Tibial nerve (tissue), 3 donors: Measurements from ENCODE around the gene DAPK2.

ENCODE experiments used
- POLR2A ChIP-seq, 2 donors: fragments of 450-650 bp; IDR thresholded peaks; one replicate each; pipeline ENCODE4 v1.6.1; 2017; ENCODE audit warnings: antibody characterized with exemption in 2 of 2, mild to moderate bottlenecking in 2 of 2, moderate library complexity in 2 of 2
- TF ChIP-seq, protein P1 (sequence below), 5 experiments: fragments of 200-600 bp in 3 of 5; fragments of 450-650 bp in 2 of 5; sonication (generic) in 3 of 5; IDR thresholded peaks; one replicate each; pipeline ENCODE4 v1.5.1; 2016 to 2019; ENCODE audit warnings: antibody characterized with exemption in 5 of 5, mild to moderate bottlenecking in 3 of 5, moderate library complexity in 2 of 5

- no peak for TF ChIP-seq POLR2A (IDR thresholded peaks at IDR 0.05)
- TF ChIP-seq, protein P1, sequence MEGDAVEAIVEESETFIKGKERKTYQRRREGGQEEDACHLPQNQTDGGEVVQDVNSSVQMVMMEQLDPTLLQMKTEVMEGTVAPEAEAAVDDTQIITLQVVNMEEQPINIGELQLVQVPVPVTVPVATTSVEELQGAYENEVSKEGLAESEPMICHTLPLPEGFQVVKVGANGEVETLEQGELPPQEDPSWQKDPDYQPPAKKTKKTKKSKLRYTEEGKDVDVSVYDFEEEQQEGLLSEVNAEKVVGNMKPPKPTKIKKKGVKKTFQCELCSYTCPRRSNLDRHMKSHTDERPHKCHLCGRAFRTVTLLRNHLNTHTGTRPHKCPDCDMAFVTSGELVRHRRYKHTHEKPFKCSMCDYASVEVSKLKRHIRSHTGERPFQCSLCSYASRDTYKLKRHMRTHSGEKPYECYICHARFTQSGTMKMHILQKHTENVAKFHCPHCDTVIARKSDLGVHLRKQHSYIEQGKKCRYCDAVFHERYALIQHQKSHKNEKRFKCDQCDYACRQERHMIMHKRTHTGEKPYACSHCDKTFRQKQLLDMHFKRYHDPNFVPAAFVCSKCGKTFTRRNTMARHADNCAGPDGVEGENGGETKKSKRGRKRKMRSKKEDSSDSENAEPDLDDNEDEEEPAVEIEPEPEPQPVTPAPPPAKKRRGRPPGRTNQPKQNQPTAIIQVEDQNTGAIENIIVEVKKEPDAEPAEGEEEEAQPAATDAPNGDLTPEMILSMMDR (IDR thresholded peaks at IDR 0.05) = no peak
Measured at GRCh38 chr15:64082757-64083156, 36.5 kb upstream of the DAPK2 start.
